Renal cortex interstitium (tissue), 11 donors: Measurements from ENCODE around the gene ARID3C. TPM values are rescaled to one million over a fixed set of nuclear protein-coding genes. Genes with fewer than 3 reads are reported as not detected.

Experiments used
- DNase-seq, 11 donors: peaks; one replicate each; pipeline ENCODE4 v3.0.0-alpha.2; 2013; ENCODE audit warnings: low read depth in 9 of 11, low spot score in 4 of 11; ENCODE audit errors: extremely low read depth in 1 of 11
- polyA plus RNA-seq, 3 donors: library from polyadenylated mRNA; unstranded; fragments of 120-200 nt; gene quantifications; one replicate each; pipeline ENCODE4 v1.2.1, GENCODE V29; 2013; ENCODE audit not compliant: insufficient read length in 3 of 3

Gene ARID3C
- polyA plus RNA-seq, 3 donors: 0.14 TPM; not detected in 2

DNA sequence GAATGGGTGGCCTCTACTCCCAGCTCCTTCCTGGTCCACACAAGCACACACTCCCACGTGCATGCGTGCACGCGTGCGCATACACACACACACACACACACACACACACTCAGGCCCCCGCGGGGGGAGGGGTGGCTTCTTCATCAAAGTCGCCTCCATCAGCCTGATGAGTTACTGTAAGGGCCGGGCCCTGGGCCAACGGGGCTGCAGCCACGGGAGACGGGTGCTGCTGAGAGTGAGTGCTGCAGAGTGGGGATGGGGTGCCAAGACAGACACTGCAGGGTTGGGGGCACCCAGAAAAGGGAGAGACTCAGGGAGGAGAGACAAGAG, 57.4 kb downstream of the ARID3C start:
- no peak for DNase-seq

Other genes starting within 250 kb of the ARID3C start
- gene FAM219A, start 170.5 kb downstream of the ARID3C start, polyA plus RNA-seq: 10 to 100 TPM; 12.0 to 16.0 (median 13.1) TPM
- gene DNAI1, start 170.3 kb downstream of the ARID3C start, polyA plus RNA-seq: 1 to 10 TPM; 1.4 to 4.0 (median 2.1) TPM
- 1 to 10 TPM; 1.4 to 1.9 (median 1.7) TPM for gene ENHO, start 106.1 kb downstream of the ARID3C start, polyA plus RNA-seq
- 10 to 100 TPM; 29.9 to 49.5 (median 38.3) TPM for gene CNTFR, start 39.3 kb downstream of the ARID3C start, polyA plus RNA-seq
- gene RPP25L, start 17.0 kb downstream of the ARID3C start, polyA plus RNA-seq: 10 to 100 TPM; 22.6 to 33.6 (median 25.8) TPM
- gene DCTN3, start 8.6 kb downstream of the ARID3C start, polyA plus RNA-seq: 100 to 1,000 TPM in 1 of 3 donors, 10 to 100 TPM in 2; 91.5 to 108 (median 96.6) TPM
- 10 to 100 TPM; 43.9 to 55.1 (median 46.9) TPM for gene SIGMAR1, start 8.7 kb upstream of the ARID3C start, polyA plus RNA-seq
- gene GALT, start 17.6 kb upstream of the ARID3C start, polyA plus RNA-seq: 10 to 100 TPM; 65.6 to 85.0 (median 71.2) TPM
- gene IL11RA, start 23.1 kb upstream of the ARID3C start, polyA plus RNA-seq: 10 to 100 TPM; 53.5 to 68.0 (median 63.6) TPM
- under 1 TPM; 0.44 to 0.60 (median 0.59) TPM for gene CCL27, start 33.6 kb upstream of the ARID3C start, polyA plus RNA-seq
- not detected for gene CCL19, start 62.2 kb upstream of the ARID3C start, polyA plus RNA-seq
- 10 to 100 TPM in 2 of 3 donors, 1 to 10 TPM in 1; 8.4 to 33.3 (median 21.8) TPM for gene CCL21, start 81.1 kb upstream of the ARID3C start, polyA plus RNA-seq